Measurements from ENCODE around the gene ANO6.

- no peak for TF ChIP-seq YY1 (IDR thresholded peaks at IDR 0.05; ENCODE audit: insufficient read depth, insufficient read length)
- no peak for TF ChIP-seq SUZ12 (IDR thresholded peaks at IDR 0.05; ENCODE audit: extremely low read depth, insufficient read depth, insufficient read length)
Measured at GRCh38 chr12:45209784-45210183, 6.1 kb upstream of the ANO6 start.
